GM23338 (cell line): ENCODE results near the gene CHMP1B.

Experiments
- CREB1 ChIP-seq: fragments of 250-450 bp; sonication (Bioruptor Pico); IDR thresholded peaks from 2 replicates; pipeline ENCODE4 v1.5.0; 2020; ENCODE audit warnings: low read depth, mild to moderate bottlenecking, moderate library complexity
- CTCF ChIP-seq, 2 experiments: fragments of 200-600 bp in 1 of 2; sonication (generic) in 1 of 2; conservative IDR thresholded peaks; 2 replicates each; pipeline versions ENCODE4 v1.5.1 to v1.6.1; 2016 to 2017; ENCODE audit warnings: antibody characterized with exemption in 2 of 2, low read depth in 2 of 2, mild to moderate bottlenecking in 2 of 2, moderate library complexity in 1 of 2
- EZH2phosphoT487 ChIP-seq: fragments of 200-600 bp; sonication (generic); IDR thresholded peaks from one replicate; pipeline ENCODE4 v1.8.1; 2018; ENCODE audit warnings: antibody characterized with exemption; ENCODE audit not compliant: unreplicated experiment
- POLR2AphosphoS5 ChIP-seq: IDR thresholded peaks from 2 replicates; pipeline ENCODE4 v1.6.1; 2016; ENCODE audit warnings: antibody characterized with exemption, low read depth
- REST ChIP-seq: IDR thresholded peaks from one replicate; pipeline ENCODE4 v1.6.1; 2018; ENCODE audit warnings: antibody characterized with exemption; ENCODE audit not compliant: unreplicated experiment

- TF ChIP-seq CTCF (conservative IDR thresholded peaks at IDR 0.05; ENCODE audit: low read depth in 2 of 2), result no peak
- TF ChIP-seq EZH2phosphoT487, result no peak
- no peak for TF ChIP-seq REST
- TF ChIP-seq POLR2AphosphoS5, result no peak
- no peak for TF ChIP-seq CREB1 (CRISPR knock-in tag)
Measured at GRCh38 chr18:11887328-11888128, 36.3 kb downstream of the CHMP1B start.
